GM12875 (cell line): Measurements from ENCODE around the gene SOX6.
"Not testable (repeated sequence)": the region's sequence is repeated elsewhere in the genome, so short reads cannot be mapped to it uniquely, and the experiment has no call there.

Source experiments
- H3K4me3 ChIP-seq: one replicate; pipeline ENCODE4 v1.5.1; 2011; ENCODE audit warnings: low read depth, low read length, control low read depth
- CTCF ChIP-seq: IDR thresholded peaks from 2 replicates; pipeline ENCODE4 v1.5.1; 2011; ENCODE audit warnings: low read depth, mild to moderate bottlenecking, control low read depth, inconsistent platforms, low read length, moderate library complexity, borderline replicate concordance; ENCODE audit not compliant: insufficient read depth

The SOX6 gene

GRCh38 chr11:16030664-16031063 is 325.7 kb downstream of the SOX6 start:
- no peak overlapping the region for H3K4me3 ChIP-seq
- TF ChIP-seq CTCF, result no peak

- not testable (repeated sequence) for H3K4me3 ChIP-seq
Measured at GRCh38 chr11:16029151-16029550, 327.2 kb downstream of the SOX6 start.

GRCh38 chr11:16028419-16028818 is 327.9 kb downstream of the SOX6 start:
- no peak for TF ChIP-seq CTCF
- no peak overlapping the region for H3K4me3 ChIP-seq

- TF ChIP-seq CTCF, result no peak
- H3K4me3 ChIP-seq, result no peak overlapping the region
Measured at GRCh38 chr11:16027621-16028020, 328.7 kb downstream of the SOX6 start.

- no peak for TF ChIP-seq CTCF
- H3K4me3 ChIP-seq, result no peak overlapping the region
Measured at GRCh38 chr11:16026849-16027248, 329.5 kb downstream of the SOX6 start.

- TF ChIP-seq CTCF, result no peak
- H3K4me3 ChIP-seq, result no peak overlapping the region
Measured at GRCh38 chr11:16018931-16019330, 337.4 kb downstream of the SOX6 start.

- no peak overlapping the region for H3K4me3 ChIP-seq
- TF ChIP-seq CTCF, result no peak
Measured at GRCh38 chr11:16016468-16016829, 339.9 kb downstream of the SOX6 start.
